GM21723 (cell line): Measurements from ENCODE around the gene SLPI.

Experiments
- ATAC-seq: cut with Tn5 transposase; IDR thresholded peaks from one replicate; pipeline ENCODE4 v1.9.1; 2021; ENCODE audit warnings: mild to moderate bottlenecking, moderate library complexity; ENCODE audit not compliant: unreplicated experiment

The SLPI gene

GRCh38 chr20:45254383-45255262 is at the start of gene SLPI:
Gene SLPI (minus strand): TSS chr20:45254564. CDS start chr20:45254543, 21 bp downstream.
- no peak for ATAC-seq

- no peak for ATAC-seq
Observed at GRCh38 chr20:45303586-45304463, 49.5 kb upstream of the SLPI start.

DNA sequence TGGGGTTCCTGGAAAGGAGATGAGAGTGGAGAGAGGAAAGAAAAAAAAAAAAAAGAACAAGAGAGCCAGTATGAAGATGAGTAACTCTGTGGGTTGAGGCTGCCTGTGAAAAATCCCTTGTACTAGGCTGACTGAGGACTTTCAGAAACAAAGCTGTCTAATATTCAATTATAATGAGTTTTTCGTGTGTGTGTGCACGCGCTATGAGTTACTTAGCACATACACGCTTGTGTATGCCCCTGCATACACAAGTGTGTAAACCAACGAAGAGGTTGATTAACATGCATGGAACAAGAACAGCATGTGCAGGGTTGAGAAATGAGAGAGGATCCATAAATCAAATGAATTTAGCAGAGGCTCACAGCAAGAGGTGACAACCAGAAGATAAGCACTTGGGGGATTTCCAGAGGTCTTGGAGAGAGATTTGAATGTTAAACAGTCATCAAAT is 47.5 kb upstream of the SLPI start:
- no peak for ATAC-seq

GRCh38 chr20:45300961-45301360 is 46.6 kb upstream of the SLPI start:
- no peak for ATAC-seq

DNA sequence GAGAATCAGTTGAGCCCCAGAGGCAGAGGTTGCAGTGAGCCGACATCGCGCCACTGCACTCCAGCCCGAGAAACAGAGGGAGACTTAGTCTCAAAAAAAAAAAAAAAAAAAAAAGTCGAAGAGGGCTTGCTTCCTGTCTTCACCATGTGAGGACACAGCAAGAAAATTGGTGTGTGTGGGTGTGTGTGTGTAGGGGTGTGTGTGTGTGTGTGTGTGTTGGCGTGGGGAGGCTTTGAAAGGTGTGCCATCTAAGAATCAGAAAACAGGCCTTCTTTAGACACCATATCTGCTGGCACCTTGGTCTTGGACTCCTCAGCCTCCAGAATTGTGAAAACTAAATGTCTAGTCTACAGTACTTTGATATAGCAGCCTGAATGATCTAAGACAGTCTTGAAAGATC is 45.4 kb upstream of the SLPI start:
- ATAC-seq, result no peak

GRCh38 chr20:45297786-45298497 is 43.6 kb upstream of the SLPI start:
- no peak for ATAC-seq

- no peak for ATAC-seq
Observed at GRCh38 chr20:45294659-45295058, 40.3 kb upstream of the SLPI start.

- ATAC-seq, result no peak
Observed at GRCh38 chr20:45294003-45294368, 39.6 kb upstream of the SLPI start.

- no peak for ATAC-seq
Observed at GRCh38 chr20:45293041-45294002, 39.0 kb upstream of the SLPI start.

- ATAC-seq, result no peak
Observed at GRCh38 chr20:45292343-45292742, 38.0 kb upstream of the SLPI start.

GRCh38 chr20:45291526-45291925 is 37.2 kb upstream of the SLPI start:
- no peak for ATAC-seq

GRCh38 chr20:45290677-45291355 is 36.5 kb upstream of the SLPI start:
- ATAC-seq, result no peak

- no peak for ATAC-seq
Observed at GRCh38 chr20:45289942-45290676, 35.7 kb upstream of the SLPI start.

- ATAC-seq, result no peak
Observed at GRCh38 chr20:45288860-45289259, 34.5 kb upstream of the SLPI start.

GRCh38 chr20:45288376-45288775 is 34.0 kb upstream of the SLPI start:
- ATAC-seq, result no peak

DNA sequence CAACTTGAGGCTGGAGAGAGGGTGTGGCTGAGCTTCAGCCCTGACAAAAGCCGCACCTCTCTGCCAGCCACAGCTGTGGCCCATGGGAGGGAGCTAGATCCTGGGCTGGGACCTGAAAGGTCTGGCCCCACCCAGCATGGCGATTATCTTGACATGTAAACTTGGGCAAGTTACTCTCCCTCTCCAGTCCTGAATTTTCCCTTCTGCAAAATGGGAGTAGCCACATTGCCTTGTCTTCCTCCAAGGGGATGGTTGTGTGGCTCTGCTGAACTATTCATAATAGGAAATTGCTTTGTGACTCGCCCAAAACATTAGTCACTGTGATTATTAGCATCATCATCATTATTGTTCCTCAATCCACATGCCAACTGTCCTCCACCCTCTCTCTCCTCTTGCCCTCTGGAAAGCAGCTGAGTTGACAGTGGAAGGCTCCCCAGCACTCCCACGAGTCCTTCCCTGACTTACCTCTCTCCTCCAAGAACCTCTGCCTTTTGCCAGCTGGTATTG is 29.2 kb upstream of the SLPI start:
- ATAC-seq, result no peak

- ATAC-seq, result no peak
Observed at GRCh38 chr20:45282700-45283550, 28.6 kb upstream of the SLPI start.

- no peak for ATAC-seq
Observed at GRCh38 chr20:45279992-45280391, 25.6 kb upstream of the SLPI start.
